Measurements from ENCODE around the gene ITGA6.
"Not testable (repeated sequence)": the region's sequence is repeated elsewhere in the genome, so short reads cannot be mapped to it uniquely, and the experiment has no call there.

ITGA6 gene

GRCh38 chr2:172539767-172540166 lies 112.4 kb downstream of the ITGA6 start:
- Mint-ChIP-seq H3K4me1 (no peaks in the 10 kb centered on the region), H3K27ac (no peak overlapping the region), H3K27me3 (no peaks in the 10 kb centered on the region), H3K4me3 (no peak overlapping the region), H3K36me3 (peaks cover 47% of the 10 kb centered on the region), H3K9me3 (peaks cover 17% of the 10 kb centered on the region)
- no peak for ATAC-seq

- no peak for ATAC-seq
- Mint-ChIP-seq H3K36me3 (peaks cover 45% of the 10 kb centered on the region), H3K9me3 (peaks cover 20% of the 10 kb centered on the region), H3K27ac (no peak overlapping the region), H3K4me1 (no peaks in the 10 kb centered on the region), H3K4me3 (no peak overlapping the region), H3K27me3 (no peaks in the 10 kb centered on the region)
Observed at GRCh38 chr2:172540421-172540820, 113.0 kb downstream of the ITGA6 start.

GRCh38 chr2:172545408-172546075 lies 118.2 kb downstream of the ITGA6 start:
- Mint-ChIP-seq H3K27me3 (no peaks in the 10 kb centered on the region), H3K4me3 (no peak overlapping the region), H3K27ac (no peak overlapping the region), H3K36me3 (peaks cover 49% of the 10 kb centered on the region), H3K9me3 (peaks cover 22% of the 10 kb centered on the region), H3K4me1 (peaks cover 5% of the 10 kb centered on the region)
- no peak for ATAC-seq

GRCh38 chr2:172549131-172549530 lies 121.7 kb downstream of the ITGA6 start:
- ATAC-seq: no peak
- no peak overlapping the region for H3K4me3 Mint-ChIP-seq
- H3K9me3 Mint-ChIP-seq: peaks cover 10% of the 10 kb centered on the region
- peaks cover 33% of the 10 kb centered on the region for H3K36me3 Mint-ChIP-seq
- no peaks in the 10 kb centered on the region for H3K27me3 Mint-ChIP-seq
- peaks cover 16% of the 10 kb centered on the region for H3K4me1 Mint-ChIP-seq
- no peak overlapping the region for H3K27ac Mint-ChIP-seq

GRCh38 chr2:172549802-172550201 lies 122.4 kb downstream of the ITGA6 start:
- not testable (repeated sequence) for H3K27ac Mint-ChIP-seq, H3K27me3 Mint-ChIP-seq, H3K4me3 Mint-ChIP-seq, ATAC-seq, H3K9me3 Mint-ChIP-seq
- peaks cover 28% of the 10 kb centered on the region for H3K36me3 Mint-ChIP-seq
- H3K4me1 Mint-ChIP-seq: peaks cover 21% of the 10 kb centered on the region

- ATAC-seq: no peak
- Mint-ChIP-seq H3K4me3 (no peak overlapping the region), H3K4me1 (peaks cover 24% of the 10 kb centered on the region), H3K27me3 (no peaks in the 10 kb centered on the region), H3K36me3 (peaks cover 24% of the 10 kb centered on the region), H3K27ac (no peak overlapping the region), H3K9me3 (peaks cover 7% of the 10 kb centered on the region)
Observed at GRCh38 chr2:172550419-172550818, 123.0 kb downstream of the ITGA6 start.

- peaks cover 24% of the 10 kb centered on the region for H3K4me1 Mint-ChIP-seq
- H3K4me3 Mint-ChIP-seq: no peak overlapping the region
- no peak for ATAC-seq
- H3K36me3 Mint-ChIP-seq: peaks cover 23% of the 10 kb centered on the region
- no peak overlapping the region for H3K27ac Mint-ChIP-seq
- no peaks in the 10 kb centered on the region for H3K27me3 Mint-ChIP-seq
- peaks cover 7% of the 10 kb centered on the region for H3K9me3 Mint-ChIP-seq
Observed at GRCh38 chr2:172551271-172551670, 123.9 kb downstream of the ITGA6 start.

- Mint-ChIP-seq H3K36me3 (peaks cover 15% of the 10 kb centered on the region), H3K27me3 (no peaks in the 10 kb centered on the region), H3K4me3 (no peak overlapping the region), H3K9me3 (peaks cover 2% of the 10 kb centered on the region), H3K4me1 (peaks cover 33% of the 10 kb centered on the region), H3K27ac (no peak overlapping the region)
- ATAC-seq: no peak
Observed at GRCh38 chr2:172552547-172553291, 125.3 kb downstream of the ITGA6 start.

GRCh38 chr2:172554352-172555271 lies 127.2 kb downstream of the ITGA6 start:
- Mint-ChIP-seq H3K27ac (peak overlapping the region; percentile 95), H3K9me3 (no peaks in the 10 kb centered on the region), H3K27me3 (no peaks in the 10 kb centered on the region), H3K4me3 (peak overlapping the region; percentile 13), H3K4me1 (peaks cover 41% of the 10 kb centered on the region), H3K36me3 (peaks cover 6% of the 10 kb centered on the region)
- no peak for ATAC-seq

- Mint-ChIP-seq H3K27ac (peak overlapping the region; percentile 95), H3K4me1 (peaks cover 41% of the 10 kb centered on the region), H3K9me3 (no peaks in the 10 kb centered on the region), H3K4me3 (peak overlapping the region; percentile 94), H3K27me3 (no peaks in the 10 kb centered on the region), H3K36me3 (peaks cover 6% of the 10 kb centered on the region)
- no peak for ATAC-seq
Observed at GRCh38 chr2:172555272-172555521, 127.8 kb downstream of the ITGA6 start.
